Lower leg skin (tissue), 4 donors: ENCODE results near the gene TRIM32. TPM values are rescaled to one million over a fixed set of nuclear protein-coding genes. Genes with fewer than 3 reads are reported as not detected.

Experiments used
- DNase-seq, 2 donors: peaks; one replicate each; pipeline ENCODE4 v3.0.0-alpha.2; 2019; ENCODE audit warnings: low spot score in 2 of 2
- H3K4me3 ChIP-seq: fragments of 200-600 bp; sonication (generic); 2 replicates; pipeline ENCODE4 v1.5.1; 2017; ENCODE audit warnings: mild to moderate bottlenecking, low read depth; ENCODE audit not compliant: poor library complexity, severe bottlenecking
- CTCF ChIP-seq, 3 donors: fragments of 450-650 bp; IDR thresholded peaks; one replicate each; pipeline ENCODE4 v1.5.1; 2016; ENCODE audit warnings: antibody characterized with exemption in 3 of 3, mild to moderate bottlenecking in 3 of 3, moderate library complexity in 2 of 3
- POLR2A ChIP-seq, 2 donors: fragments of 450-650 bp; IDR thresholded peaks; one replicate each; pipeline ENCODE4 v1.6.1; 2016 to 2017; ENCODE audit warnings: antibody characterized with exemption in 2 of 2, mild to moderate bottlenecking in 1 of 2, moderate library complexity in 1 of 2
- WGBS, 2 donors: methylation state at CpG; one replicate each; pipeline ENCODE4 v1.1.5; 2018; 5-methylcytosine and 5-hydroxymethylcytosine counted together
- intact Hi-C: fragments of 100-400 bp; cut with DNase I; formaldehyde crosslinking; loops from one replicate; pipeline ENCODE4 v1.15.0; 2023; ENCODE audit warnings: low total_unique reads
- total RNA-seq, 4 donors: library from RNA; depleted of rRNA; stranded (reverse); fragments of >200 nt; gene quantifications; one replicate each; pipeline ENCODE4 v1.1.0, GENCODE V29; 2016

Gene TRIM32
- total RNA-seq, 4 donors from 2014 or later: 9.9 to 16.1 (median 12.1) TPM

- no peak for DNase-seq
- no peak overlapping the region for H3K4me3 ChIP-seq
- whole genome bisulfite sequencing, 2 donors: 92 to 96% methylated on average over 16 of the region's 16 CpGs
- TF ChIP-seq POLR2A (IDR thresholded peaks at IDR 0.05) (no peak), CTCF (IDR thresholded peaks at IDR 0.05) (no peak)
- intact Hi-C loops: no loop called here
Observed at GRCh38 chr9:116697887-116698286, 10.8 kb downstream of the TRIM32 start.

- DNase-seq: no peak
- no peak overlapping the region for H3K4me3 ChIP-seq
- intact Hi-C loops: no loop called here
- TF ChIP-seq CTCF (IDR thresholded peaks at IDR 0.05) (no peak), POLR2A (IDR thresholded peaks at IDR 0.05) (no peak)
- 96 to 97% methylated on average over 1 of the region's 1 CpG for WGBS, 2 donors
Observed at GRCh38 chr9:116700279-116700678, 13.2 kb downstream of the TRIM32 start.

- TF ChIP-seq CTCF (IDR thresholded peaks at IDR 0.05): no peak
- TF ChIP-seq POLR2A (IDR thresholded peaks at IDR 0.05): no peak
- WGBS, 2 donors: 38 to 49% methylated on average over 2 of the region's 2 CpGs
- no peak overlapping the region for H3K4me3 ChIP-seq
- intact Hi-C loops: no loop called here
- no peak for DNase-seq
Observed at GRCh38 chr9:116700882-116701865, 14.1 kb downstream of the TRIM32 start.

- intact Hi-C loops: no loop called here
- TF ChIP-seq POLR2A (IDR thresholded peaks at IDR 0.05) (no peak), CTCF (IDR thresholded peaks at IDR 0.05) (no peak)
- 42 to 70% methylated on average over 2 of the region's 2 CpGs for WGBS, 2 donors
Observed at GRCh38 chr9:116701940-116702642, 15.0 kb downstream of the TRIM32 start.

GRCh38 chr9:116703634-116704033 lies 16.5 kb downstream of the TRIM32 start:
- intact Hi-C loops: no loop called here
- DNase-seq: no peak
- no peak for TF ChIP-seq POLR2A (IDR thresholded peaks at IDR 0.05)
- TF ChIP-seq CTCF (IDR thresholded peaks at IDR 0.05): no peak
- no peak overlapping the region for H3K4me3 ChIP-seq
- WGBS, 2 donors: 88 to 94% methylated on average over 3 of the region's 3 CpGs

More at GRCh38 chr9:116701940-116702642, 15.0 kb downstream of the TRIM32 start:
- H3K4me3 ChIP-seq: no peak overlapping the region
- DNase-seq: no peak
